Activated CD4-positive, alpha-beta T cell treated with anti-CD3 and anti-CD28 coated beads for 48 hours (primary cell): Measurements from ENCODE around the gene METRN.
A peak's percentile ranks its signal among the peaks of the same experiment; 100 is the strongest.

Experiments
- DNase-seq: peaks from one replicate; pipeline ENCODE4 v3.0.0-alpha.2; 2020

Gene METRN

DNA sequence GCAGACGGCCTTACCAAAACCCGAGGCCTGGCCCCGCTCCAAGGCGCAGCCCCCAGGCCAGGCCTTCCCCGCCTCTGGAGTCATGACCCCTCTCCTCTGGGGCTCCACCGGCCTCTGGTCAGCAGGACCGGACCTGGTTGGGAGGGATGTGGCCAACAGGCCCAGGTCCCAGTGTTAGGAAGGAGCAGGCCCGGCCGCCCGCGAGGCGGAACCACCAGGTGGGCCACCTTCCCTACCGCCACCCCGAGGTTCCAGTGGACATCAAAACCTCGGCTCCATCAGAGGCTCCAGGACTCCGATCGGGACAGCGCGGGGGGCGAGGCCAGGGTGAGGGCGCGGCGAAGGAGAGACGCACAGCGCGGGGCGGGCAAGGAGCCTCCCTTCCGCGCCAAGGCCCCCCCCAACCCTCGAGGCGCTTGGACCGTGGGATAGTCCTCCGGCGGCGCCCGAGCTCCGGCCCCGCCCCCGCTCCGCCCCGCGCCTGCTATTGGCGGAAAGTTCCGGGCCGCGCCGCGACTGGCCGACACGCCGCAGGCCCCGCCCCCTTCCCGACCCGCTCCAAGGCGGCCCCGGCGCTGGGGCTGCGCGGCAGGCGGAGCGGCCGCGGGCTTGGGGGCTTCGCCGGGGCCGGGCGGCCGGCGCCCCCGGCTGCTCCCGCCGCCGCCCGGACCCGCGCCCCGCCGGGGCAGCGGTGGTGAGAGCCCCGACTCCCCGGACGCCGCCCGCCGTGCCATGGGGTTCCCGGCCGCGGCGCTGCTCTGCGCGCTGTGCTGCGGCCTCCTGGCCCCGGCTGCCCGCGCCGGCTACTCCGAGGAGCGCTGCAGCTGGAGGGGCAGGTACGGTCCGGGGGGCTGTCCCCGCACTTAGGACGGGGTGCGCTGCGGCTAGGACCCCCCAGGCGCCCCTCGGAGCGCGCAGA lies at the start of gene METRN:
TSS of gene METRN (plus strand) at position 561 of the 919 bp plus-strand sequence. CDS start at position 733, 172 bp downstream.
- DNase-seq, result peak; percentile 93

DNA sequence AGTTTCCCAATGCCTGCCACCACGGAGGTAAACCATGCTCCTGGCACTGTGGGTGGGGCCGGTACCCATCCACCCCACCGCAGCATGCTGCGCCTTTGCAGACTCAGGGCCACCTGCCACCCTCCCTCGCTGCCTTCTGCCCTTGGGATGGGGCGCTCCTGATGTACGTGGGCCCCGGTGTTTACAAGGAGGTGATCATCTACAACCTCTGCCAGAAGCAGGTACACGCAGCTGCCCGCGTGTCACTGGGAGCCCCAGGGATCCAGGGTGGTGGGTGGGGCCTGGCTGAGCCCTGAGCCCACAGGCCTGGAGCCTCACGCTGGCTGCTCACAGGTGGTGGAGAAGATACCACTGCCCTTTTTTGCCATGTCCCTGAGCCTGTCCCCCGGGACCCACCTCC lies 48.3 kb upstream of the METRN start:
- no peak for DNase-seq

DNA sequence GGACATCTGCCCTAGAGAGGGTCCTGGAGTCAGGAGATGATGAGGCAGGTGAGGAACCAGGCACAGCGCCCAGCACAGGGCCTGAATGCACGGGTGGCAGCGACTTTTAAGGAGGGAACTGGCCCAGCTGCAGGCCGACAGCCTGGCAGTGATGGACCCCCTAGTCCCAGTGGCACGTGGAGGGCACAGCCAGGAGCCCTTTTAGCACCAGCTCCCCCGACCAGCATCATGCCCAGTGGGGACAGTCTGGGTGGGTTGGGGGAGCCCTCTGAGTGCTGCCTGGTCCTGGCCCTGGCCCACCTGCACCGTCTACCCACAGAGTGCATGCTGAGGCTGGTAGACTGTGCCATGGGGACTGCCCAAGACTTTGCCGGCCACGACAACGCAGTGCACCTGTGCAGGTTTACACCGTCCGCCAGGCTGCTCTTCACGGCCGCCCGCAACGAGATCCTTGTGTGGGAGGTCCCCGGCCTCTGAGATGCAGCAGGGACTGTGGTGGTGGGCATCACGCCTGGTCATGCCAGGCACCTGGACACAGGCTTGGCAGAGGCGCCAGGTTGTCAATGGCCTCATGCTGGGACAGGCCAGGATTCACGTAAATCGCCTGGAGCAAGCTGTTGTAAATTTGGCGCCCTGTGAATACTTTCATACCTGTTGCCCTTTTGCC lies 47.7 kb upstream of the METRN start:
- DNase-seq, result no peak

DNA sequence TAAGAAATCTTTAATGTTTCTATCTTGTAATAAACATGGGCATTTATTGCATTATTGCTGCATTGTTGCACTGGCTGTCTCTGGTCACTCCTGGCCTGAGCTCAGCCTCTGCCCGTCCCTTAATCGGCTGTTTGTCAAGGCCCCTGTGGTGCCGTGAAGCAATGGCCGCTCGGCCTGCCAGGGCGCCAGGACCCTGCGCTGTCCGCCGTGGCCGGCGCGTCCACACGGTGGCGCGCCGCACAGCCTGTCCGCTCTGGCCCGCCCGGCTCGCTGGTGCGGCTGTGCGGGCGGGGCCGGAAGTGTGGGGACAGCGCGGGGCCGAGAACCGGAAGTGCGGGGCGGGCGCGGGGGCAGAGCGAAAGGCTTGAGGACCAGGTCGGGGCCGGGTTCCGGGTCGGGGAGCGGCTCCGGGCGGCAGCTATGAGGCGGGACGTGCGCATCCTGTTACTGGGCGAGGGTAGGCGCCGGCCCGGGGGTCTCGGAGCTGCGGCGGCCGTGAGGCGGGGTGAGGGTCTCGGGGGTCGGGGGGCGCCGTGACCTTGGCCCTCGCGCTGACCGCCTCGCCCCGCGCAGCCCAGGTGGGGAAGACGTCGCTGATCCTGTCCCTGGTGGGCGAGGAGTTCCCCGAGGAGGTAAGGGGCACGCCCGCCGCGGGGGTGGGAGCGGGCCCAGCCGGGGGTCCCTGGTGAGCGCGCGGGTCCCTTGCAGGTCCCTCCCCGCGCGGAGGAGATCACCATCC lies 47.0 kb upstream of the METRN start, which contains the start of gene RHOT2:
TSS of gene RHOT2 (plus strand) at position 353 of the 739 bp plus-strand sequence. CDS start at position 421, 68 bp downstream.
- peak; percentile 95 for DNase-seq

DNA sequence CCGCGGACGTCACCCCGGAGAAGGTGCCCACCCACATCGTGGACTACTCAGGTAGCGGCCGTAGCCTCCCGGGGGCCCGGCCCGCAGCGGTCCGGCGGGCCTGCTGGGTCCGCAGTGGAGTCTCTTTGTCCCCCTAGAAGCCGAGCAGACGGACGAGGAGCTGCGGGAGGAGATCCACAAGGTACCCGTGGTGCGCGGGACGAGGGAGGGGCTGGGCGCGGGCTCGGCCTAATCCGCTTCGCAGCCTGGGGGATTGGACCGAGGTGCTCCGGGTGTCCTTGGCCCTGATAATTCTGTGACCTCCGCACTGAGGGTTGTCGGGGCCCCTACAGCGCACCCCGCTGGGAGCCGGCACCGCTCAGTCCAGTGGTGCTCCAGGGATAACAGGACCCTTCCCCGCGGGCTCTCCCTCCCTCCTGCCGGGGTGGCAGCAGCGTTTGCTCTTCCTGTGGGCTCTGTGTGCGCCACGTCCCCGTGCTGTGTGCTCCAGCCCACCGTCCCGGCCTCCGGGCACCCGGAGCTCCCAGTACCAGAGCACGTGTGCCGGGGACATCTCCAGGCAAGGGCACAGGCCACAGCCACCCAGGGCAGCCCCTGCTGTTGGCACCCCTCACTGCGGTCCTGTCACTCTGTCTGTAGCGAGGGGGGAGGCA lies 46.3 kb upstream of the METRN start:
- DNase-seq, result peak; percentile 36

DNA sequence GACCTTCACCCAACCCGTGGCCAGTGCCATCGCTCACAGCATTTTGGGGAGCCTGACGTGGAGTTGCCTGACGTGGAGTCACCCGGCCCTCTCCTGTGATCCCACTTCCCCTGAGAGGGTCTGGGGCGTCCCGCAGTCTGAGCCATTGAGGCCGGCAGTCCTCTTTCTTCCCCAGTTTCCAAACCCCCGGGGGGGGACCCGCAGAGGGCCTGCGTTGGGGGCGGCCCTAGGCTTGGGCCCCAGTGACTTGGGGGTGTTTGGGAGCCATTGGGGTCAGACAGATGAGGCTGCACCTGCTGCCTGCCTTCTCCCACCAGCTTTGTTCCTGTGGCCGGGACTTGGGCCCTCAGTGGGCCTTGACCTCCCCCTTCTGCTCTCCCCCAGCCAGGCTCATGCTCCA lies 45.3 kb upstream of the METRN start:
- no peak for DNase-seq

DNA sequence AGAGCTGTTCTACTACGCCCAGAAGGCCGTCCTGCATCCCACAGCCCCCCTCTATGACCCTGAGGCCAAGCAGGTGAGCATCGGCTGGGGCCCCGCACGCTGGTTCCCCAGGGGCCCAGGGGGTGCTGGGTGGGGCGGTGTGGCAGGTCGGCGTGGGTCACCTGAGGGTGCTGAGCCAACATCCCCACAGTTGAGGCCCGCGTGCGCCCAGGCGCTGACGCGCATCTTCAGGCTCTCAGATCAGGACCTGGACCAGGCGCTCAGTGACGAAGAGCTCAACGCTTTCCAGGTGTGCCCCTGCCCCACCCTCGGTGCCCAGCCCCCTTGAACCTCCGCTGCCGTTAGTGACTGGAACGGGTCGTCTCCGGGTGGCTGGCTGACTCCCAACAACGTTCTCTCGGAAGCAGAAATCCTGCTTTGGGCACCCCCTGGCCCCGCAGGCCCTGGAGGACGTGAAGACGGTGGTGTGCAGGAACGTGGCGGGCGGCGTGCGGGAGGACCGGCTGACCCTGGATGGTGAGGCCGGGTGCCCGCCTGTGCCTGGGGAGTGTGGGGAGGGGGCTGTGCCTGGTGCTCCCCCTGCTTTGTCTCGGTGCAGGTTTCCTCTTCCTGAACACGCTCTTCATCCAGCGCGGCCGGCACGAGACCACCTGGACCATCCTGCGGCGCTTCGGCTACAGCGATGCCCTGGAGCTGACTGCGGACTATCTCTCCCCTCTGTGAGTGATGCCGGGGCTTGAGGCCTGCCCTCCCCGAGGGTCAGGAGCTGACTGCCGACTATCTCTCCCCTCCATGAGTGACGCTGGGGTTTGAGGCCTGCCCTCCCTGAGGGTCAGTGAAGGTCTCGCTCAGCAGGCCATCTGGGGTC lies 44.2 kb upstream of the METRN start:
- DNase-seq, result no peak

DNA sequence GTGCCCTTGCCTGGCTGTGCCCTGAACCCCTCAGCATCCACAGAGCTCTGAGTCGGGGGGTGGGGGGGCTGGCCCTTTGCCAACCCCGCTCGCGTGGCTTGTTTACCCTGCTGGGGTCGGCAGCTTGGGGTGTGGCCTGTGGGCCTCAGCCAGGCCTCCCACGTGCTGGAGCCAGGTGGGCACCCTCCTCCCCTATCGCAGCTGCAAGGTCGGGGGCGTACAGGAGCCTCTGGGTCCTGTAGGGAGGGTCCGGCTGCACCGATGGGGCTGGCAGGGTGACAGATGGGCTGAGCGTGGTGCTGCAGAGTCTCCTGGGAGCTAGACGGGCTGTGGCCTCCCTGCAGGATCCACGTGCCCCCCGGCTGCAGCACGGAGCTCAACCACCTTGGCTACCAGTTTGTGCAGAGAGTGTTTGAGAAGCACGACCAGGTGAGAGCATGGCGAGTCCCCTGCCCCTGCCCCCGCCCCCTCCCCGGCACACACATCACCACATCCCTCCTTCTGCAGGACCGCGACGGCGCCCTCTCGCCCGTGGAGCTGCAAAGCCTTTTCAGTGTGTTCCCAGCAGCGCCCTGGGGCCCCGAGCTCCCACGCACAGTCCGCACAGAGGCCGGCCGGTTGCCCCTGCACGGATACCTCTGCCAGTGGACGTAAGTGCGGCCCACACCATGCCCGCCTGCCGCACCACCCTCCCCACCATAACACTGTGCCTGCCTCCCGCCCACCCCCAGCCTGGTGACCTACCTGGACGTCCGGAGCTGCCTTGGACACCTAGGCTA lies 43.4 kb upstream of the METRN start:
- DNase-seq, result no peak

DNA sequence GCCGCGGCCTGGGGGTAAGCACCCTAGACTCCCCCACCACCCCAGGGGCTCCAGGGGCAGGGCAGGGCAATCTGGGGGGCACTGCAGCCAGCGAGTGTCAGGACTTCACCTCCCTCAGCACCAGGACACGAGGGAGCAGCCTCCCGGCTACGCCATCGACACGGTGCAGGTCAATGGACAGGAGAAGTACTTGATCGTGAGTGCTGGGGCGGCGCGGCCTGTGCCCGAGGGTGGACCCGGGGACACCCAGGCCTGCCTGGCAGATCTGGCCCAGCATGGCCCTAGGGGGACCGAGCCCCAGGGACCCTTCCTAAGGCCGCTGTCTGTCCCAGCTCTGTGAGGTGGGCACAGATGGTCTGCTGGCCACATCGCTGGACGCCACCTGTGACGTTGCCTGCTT lies 42.5 kb upstream of the METRN start:
- DNase-seq, result no peak

DNA sequence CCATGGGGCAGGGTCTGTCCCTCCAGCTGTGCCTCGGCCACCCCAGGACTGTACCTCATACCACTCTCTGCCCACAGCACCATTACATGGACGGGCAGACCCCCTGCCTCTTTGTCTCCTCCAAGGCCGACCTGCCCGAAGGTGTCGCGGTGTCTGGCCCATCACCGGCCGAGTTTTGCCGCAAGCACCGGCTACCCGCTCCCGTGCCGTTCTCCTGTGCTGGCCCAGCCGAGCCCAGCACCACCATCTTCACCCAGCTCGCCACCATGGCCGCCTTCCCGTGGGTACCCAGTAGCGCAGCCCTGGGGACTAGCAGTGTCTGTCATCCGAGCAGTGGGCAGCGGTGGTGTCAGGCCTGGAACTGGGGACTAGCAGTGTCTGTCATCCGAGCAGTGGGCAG lies 42.1 kb upstream of the METRN start:
- DNase-seq, result no peak

DNA sequence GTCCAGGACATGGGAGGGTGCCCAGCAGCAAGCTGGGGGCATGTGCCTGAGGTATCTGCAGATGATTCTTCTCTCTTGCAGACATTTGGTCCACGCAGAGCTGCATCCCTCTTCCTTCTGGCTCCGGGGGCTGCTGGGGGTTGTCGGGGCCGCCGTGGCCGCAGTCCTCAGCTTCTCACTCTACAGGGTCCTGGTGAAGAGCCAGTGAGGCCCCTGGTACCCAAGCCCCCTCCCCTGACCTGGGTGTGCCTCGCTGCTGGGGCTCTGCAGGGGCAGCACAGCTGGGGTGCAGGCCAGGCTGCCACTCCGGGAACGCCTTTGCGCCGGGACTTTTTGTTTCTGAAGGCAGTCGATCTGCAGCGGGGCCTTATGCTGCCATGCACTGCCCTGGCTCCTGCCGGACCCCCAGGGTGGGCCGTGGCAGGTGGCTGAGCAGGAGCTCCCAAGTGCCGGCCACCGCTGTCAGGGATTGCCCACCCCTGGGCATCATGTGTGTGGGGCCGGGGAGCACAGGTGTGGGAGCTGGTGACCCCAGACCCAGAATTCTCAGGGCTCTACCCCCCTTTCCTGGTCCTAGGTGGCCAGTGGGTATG lies 41.4 kb upstream of the METRN start:
- no peak for DNase-seq

DNA sequence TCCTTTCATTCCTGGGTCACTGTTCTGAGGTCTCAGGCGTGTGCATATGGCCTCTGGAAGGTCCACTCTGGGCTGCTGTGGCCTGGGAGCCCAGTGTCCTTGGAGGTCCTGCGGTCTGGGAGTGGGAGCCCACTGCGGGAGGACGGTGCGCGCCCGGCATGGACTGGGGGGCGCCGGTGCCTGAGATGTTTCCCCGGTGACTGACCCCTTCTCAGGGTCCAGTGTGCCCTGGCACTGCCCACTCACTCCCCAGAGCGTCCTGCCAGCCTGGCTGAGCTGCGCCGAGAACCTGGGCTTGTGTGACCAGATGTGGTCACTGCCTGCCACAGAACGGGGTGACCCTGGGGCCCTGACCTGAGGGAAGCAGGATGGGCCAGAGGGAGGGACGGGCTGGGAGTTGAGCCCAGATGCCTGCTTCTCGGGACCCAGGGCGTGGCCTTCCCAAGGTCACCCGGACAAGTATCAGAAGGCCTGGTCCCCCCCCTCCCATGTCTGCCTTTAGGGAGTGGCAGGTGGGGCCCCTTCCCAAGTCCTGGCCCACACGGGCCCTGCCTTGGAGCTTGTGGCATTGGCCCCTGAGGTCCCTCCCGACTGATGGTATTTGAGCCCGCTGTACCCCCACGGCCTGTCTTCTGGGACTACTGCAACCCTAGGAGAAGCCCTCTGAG lies 40.6 kb upstream of the METRN start:
- DNase-seq, result no peak

DNA sequence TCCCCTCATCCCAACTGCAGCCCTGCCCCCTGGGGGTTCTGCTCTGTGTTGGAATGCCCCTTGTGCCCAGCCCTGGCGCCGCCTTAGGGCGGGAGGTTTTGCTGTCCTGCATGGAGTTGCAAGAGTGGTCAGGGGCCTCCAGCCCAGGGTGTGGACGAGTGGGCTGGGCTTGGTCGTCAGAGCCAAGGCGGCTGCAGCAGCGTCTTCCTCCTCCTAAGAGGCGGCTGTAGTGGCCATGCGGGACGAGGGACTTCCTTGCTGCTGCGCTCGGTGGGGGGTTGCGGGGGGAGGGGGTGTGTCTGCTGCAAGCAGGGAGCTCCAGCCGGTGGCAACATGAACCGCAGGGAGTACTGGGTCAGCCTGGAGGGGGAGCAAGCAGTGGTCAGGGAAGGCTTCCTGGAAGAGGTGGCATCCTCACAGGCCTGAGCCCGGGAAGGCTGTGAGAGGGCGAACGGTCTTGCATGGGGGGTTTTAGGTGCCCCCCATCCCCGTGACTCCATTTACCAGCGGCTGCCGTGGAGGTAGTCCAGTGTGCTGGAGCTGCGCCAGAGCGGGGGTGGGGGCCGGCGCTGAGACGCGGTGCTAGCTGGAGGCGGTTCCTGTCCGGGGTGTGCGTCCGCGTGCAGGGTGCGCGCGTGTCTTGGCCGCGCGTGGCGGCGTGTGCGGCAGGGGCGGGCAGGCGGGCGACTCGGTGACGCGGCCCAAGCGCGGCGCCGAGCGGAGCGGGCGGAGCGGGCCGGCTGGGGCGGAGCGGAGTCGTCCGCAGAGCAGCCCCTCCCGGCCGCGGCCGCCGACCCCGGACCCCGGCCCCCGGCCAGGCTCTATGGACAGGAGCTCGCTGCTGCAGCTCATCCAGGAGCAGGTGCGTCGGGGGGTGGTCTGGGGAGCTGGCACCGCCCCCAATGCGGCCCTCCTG lies 39.7 kb upstream of the METRN start, which contains the start of gene RHBDL1:
TSS of gene RHBDL1 (plus strand) at position 704 of the 916 bp plus-strand sequence. CDS start at position 824, 120 bp downstream.
- no peak for DNase-seq

DNA sequence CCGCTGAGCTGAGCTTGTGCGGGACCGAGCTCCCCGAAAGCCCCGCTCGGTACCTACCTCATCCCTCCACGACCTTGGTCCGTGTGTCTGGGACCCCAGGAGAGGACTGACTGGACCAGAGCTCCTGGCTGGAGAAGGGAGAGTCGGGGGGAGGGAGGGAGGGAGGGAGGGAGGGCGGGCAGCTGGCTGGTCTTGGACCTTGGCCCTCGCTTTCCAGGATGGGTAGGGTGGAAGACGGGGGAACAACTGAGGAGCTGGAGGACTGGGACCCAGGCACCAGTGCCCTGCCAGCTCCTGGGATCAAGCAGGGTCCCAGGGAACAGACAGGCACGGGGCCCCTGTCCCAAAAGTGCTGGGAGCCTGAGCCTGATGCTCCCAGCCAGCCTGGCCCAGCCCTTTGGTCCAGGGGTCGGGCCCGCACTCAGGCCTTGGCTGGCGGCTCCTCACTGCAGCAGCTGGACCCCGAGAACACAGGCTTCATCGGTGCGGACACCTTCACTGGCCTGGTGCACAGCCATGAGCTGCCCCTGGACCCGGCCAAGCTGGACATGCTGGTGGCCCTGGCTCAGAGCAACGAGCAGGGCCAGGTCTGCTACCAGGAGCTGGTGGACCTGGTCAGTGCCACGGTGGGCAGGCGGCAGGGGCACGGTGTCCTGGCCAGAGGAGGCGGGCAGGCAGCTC lies 38.9 kb upstream of the METRN start:
- DNase-seq, result no peak

DNA sequence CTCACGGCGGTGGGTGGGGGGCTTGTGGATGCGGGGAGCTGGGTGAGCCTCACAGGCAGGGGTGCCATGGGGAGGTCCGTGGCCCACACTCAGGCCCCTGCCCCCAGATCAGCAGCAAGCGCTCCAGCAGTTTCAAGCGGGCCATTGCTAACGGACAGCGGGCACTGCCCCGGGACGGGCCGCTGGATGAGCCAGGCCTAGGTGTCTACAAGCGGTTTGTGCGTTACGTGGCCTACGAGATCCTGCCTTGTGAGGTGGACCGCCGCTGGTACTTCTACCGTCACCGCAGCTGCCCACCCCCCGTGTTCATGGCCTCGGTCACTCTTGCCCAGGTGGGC lies 38.4 kb upstream of the METRN start:
- no peak for DNase-seq

DNA sequence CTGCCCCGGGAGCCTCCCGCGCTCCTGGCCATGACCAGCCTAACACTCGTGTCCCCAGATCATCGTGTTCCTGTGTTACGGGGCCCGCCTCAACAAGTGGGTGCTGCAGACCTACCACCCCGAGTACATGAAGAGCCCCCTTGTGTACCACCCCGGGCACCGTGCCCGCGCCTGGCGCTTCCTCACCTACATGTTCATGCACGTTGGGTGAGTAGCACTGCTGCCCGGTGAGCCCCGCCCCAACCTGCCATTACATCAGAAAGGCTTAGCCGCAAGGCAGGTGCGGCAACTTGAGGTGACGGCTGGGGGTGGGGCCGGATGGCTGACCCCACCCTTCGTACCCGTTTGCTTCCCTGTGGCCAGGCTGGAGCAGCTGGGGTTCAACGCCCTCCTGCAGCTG lies 38.0 kb upstream of the METRN start:
- DNase-seq, result no peak

DNA sequence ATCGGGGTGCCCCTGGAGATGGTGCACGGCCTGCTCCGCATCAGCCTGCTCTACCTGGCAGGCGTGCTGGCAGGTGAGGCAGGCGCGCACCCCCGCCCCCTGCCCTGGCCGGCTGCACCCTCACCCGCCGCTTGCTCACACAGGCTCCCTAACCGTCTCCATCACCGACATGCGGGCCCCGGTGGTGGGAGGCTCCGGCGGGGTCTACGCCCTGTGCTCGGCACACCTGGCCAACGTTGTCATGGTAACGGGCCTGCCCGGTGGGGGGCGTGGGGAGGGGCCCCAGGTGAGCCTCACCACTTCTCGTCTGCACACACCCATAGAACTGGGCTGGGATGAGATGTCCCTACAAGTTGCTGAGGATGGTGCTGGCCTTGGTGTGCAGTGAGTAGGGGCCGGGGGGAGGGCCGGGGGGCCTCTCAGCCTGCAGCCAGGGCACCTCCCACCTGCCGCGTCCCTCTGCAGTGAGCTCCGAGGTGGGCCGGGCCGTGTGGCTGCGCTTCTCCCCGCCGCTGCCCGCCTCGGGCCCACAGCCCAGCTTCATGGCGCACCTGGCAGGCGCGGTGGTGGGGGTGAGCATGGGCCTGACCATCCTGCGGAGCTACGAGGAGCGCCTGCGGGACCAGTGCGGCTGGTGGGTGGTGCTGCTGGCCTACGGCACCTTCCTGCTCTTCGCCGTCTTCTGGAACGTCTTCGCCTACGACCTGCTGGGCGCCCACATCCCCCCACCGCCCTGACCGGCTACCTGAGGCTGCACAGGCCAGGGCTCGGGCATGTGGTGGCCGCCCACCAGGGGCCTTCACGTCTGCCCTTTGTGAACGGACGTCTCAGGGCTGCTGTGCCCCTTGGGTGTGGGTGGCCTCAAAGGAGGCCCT lies 37.4 kb upstream of the METRN start:
- no peak for DNase-seq
